ENCODE measurements around the gene PLEKHG3.

PLEKHG3 gene

DNA sequence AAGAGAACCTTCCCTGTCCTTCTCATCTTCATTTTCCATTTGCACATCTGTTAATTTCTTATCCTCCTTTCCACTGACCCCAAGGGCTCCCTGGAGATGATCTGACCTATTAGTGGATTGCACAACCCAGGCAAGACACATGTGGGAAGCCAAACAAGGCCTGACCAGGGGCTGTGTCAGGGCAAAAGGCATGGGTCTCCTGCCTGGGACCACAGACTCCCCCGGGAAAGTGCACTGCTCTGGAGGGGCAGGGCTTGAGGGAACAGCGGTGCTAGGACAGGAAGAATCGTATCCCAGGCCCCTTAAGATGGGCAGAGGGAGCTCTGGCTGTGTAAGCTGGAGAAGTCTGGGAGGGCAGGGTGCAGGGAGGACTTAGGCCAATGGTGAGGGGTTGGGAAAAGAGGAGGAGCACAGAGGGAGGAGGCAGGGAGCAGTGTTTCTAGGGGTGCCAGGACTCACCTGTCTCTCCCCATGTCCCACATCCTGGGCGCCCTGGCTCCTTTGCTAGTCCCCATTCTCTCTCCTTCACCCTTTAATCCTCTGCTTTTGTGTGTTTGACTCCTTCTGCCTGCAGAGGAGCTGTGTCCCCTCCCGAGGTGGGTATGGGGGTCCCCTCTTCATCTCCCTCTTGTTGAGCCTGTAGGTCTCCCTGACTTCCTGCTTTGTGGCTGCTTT lies 25.3 kb downstream of the PLEKHG3 start:
- Histone ChIP-seq H3K9ac (ENCODE audit: low read depth, low read length, poor library complexity, severe bottlenecking) (no peak overlapping the region), H3K9me3 (ENCODE audit: insufficient read depth, low read depth, low read length) (no peaks in the 10 kb centered on the region), H3K4me2 (ENCODE audit: low read depth, low read length, poor library complexity, severe bottlenecking) (no peak overlapping the region), H3K9me2 (replicated peaks; ENCODE audit: low read depth, low read length) (no peaks in the 10 kb centered on the region), H3K79me2 (ENCODE audit: insufficient read depth, low read length) (peaks cover 20% of the 10 kb centered on the region; the same call in 1 of the 2 replicates), H3K4me1 (ENCODE audit: insufficient read depth, low read length, poor library complexity, severe bottlenecking) (peaks cover 22% of the 10 kb centered on the region), H2AFZ (ENCODE audit: low read length) (no peak overlapping the region), H3K36me3 (ENCODE audit: insufficient read depth, low read length) (peaks cover 60% of the 10 kb centered on the region; the same call in 1 of the 2 replicates), H4K20me1 (ENCODE audit: insufficient read depth, low read length, poor library complexity, severe bottlenecking) (peaks cover 6% of the 10 kb centered on the region), H3F3A (ENCODE audit: low read depth) (no peaks in the 10 kb centered on the region), H3K4me3 (ENCODE audit: low read length, poor library complexity, severe bottlenecking) (no peak overlapping the region), H3K27me3 (ENCODE audit: insufficient read depth, low read length, poor library complexity, severe bottlenecking) (no peaks in the 10 kb centered on the region)
- TF ChIP-seq EZH2phosphoT487 (IDR thresholded peaks at IDR 0.05; ENCODE audit: borderline replicate concordance) = no peak
- TF ChIP-seq, protein P1, sequence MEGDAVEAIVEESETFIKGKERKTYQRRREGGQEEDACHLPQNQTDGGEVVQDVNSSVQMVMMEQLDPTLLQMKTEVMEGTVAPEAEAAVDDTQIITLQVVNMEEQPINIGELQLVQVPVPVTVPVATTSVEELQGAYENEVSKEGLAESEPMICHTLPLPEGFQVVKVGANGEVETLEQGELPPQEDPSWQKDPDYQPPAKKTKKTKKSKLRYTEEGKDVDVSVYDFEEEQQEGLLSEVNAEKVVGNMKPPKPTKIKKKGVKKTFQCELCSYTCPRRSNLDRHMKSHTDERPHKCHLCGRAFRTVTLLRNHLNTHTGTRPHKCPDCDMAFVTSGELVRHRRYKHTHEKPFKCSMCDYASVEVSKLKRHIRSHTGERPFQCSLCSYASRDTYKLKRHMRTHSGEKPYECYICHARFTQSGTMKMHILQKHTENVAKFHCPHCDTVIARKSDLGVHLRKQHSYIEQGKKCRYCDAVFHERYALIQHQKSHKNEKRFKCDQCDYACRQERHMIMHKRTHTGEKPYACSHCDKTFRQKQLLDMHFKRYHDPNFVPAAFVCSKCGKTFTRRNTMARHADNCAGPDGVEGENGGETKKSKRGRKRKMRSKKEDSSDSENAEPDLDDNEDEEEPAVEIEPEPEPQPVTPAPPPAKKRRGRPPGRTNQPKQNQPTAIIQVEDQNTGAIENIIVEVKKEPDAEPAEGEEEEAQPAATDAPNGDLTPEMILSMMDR (conservative IDR thresholded peaks at IDR 0.05; ENCODE audit: low read length) = no peak

DNA sequence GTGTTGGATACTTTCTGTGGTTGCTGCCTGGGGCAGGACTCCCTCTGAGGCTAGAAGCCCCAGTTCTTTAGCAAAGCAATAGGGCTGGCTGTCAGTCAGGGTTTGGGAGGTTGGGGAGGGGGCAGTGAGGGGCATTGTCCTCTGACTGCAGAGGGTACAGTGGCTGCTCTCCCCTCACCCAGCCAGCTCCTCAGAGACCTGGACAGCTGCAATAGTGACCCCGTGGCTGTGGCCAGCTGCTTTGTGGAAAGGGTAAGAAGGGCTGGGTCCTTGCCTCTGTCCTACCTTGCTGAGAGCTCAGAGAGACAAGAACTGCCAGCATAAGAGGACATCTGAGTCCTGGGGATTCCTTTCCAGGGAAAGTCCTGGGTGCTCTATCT lies 25.8 kb downstream of the PLEKHG3 start:
- Histone ChIP-seq H3K4me3 (ENCODE audit: low read length, poor library complexity, severe bottlenecking) (no peak overlapping the region), H3K79me2 (ENCODE audit: insufficient read depth, low read length) (peaks cover 15% of the 10 kb centered on the region; the same call in 1 of the 2 replicates), H3K9me2 (replicated peaks; ENCODE audit: low read depth, low read length) (no peaks in the 10 kb centered on the region), H3K9me3 (ENCODE audit: insufficient read depth, low read depth, low read length) (no peaks in the 10 kb centered on the region), H3K9ac (ENCODE audit: low read depth, low read length, poor library complexity, severe bottlenecking) (no peak overlapping the region), H3F3A (ENCODE audit: low read depth) (no peaks in the 10 kb centered on the region), H2AFZ (ENCODE audit: low read length) (no peak overlapping the region), H3K4me1 (ENCODE audit: insufficient read depth, low read length, poor library complexity, severe bottlenecking) (peaks cover 17% of the 10 kb centered on the region), H3K36me3 (ENCODE audit: insufficient read depth, low read length) (peaks cover 60% of the 10 kb centered on the region; the same call in 1 of the 2 replicates), H3K27me3 (ENCODE audit: insufficient read depth, low read length, poor library complexity, severe bottlenecking) (no peaks in the 10 kb centered on the region), H4K20me1 (ENCODE audit: insufficient read depth, low read length, poor library complexity, severe bottlenecking) (peaks cover under 1% of the 10 kb centered on the region), H3K4me2 (ENCODE audit: low read depth, low read length, poor library complexity, severe bottlenecking) (no peak overlapping the region)
- TF ChIP-seq, protein P1 (conservative IDR thresholded peaks at IDR 0.05; ENCODE audit: low read length) = no peak
- TF ChIP-seq EZH2phosphoT487 (IDR thresholded peaks at IDR 0.05; ENCODE audit: borderline replicate concordance) = no peak

DNA sequence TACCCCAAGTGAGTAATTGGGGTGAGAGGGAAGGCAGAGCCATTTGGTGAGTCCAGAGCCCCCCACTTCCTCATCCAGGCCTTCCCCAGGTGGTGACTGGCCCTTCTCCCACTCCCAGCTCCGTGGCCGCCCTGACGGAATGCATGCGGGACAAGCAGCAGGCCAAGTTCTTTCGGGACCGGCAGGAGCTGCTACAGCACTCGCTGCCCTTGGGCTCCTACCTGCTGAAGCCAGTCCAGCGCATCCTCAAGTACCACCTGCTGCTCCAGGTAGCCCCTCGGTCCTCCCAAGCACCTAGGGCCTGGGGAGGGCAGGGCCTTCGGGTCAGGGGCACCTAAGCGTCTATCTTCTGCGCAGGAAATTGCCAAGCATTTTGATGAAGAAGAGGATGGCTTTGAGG lies 26.5 kb downstream of the PLEKHG3 start:
- no peaks in the 10 kb centered on the region for H3F3A ChIP-seq (ENCODE audit: low read depth)
- TF ChIP-seq EZH2phosphoT487 (IDR thresholded peaks at IDR 0.05; ENCODE audit: borderline replicate concordance) = no peak
- TF ChIP-seq, protein P1 (conservative IDR thresholded peaks at IDR 0.05; ENCODE audit: low read length) = no peak
- H2AFZ ChIP-seq (ENCODE audit: low read length) = no peak overlapping the region
- no peak overlapping the region for H3K4me2 ChIP-seq (ENCODE audit: low read depth, low read length, poor library complexity, severe bottlenecking)
- peaks cover 9% of the 10 kb centered on the region; the same call in 1 of the 2 replicates for H3K79me2 ChIP-seq (ENCODE audit: insufficient read depth, low read length)
- no peaks in the 10 kb centered on the region for H3K9me3 ChIP-seq (ENCODE audit: insufficient read depth, low read depth, low read length)
- no peak overlapping the region for H3K9ac ChIP-seq (ENCODE audit: low read depth, low read length, poor library complexity, severe bottlenecking)
- H3K36me3 ChIP-seq (ENCODE audit: insufficient read depth, low read length) = peaks cover 60% of the 10 kb centered on the region; the same call in 1 of the 2 replicates
- no peaks in the 10 kb centered on the region for H3K27me3 ChIP-seq (ENCODE audit: insufficient read depth, low read length, poor library complexity, severe bottlenecking)
- no peak overlapping the region for H3K4me3 ChIP-seq (ENCODE audit: low read length, poor library complexity, severe bottlenecking)
- H3K4me1 ChIP-seq (ENCODE audit: insufficient read depth, low read length, poor library complexity, severe bottlenecking) = peaks cover 10% of the 10 kb centered on the region
- no peaks in the 10 kb centered on the region for H4K20me1 ChIP-seq (ENCODE audit: insufficient read depth, low read length, poor library complexity, severe bottlenecking)
- no peaks in the 10 kb centered on the region for H3K9me2 ChIP-seq (replicated peaks; ENCODE audit: low read depth, low read length)

Measured in Loucy (cell line).